Measurements from ENCODE around the gene DAAM1.
A peak's percentile ranks its signal among the peaks of the same experiment; 100 is the strongest.

Gene DAAM1

DNA sequence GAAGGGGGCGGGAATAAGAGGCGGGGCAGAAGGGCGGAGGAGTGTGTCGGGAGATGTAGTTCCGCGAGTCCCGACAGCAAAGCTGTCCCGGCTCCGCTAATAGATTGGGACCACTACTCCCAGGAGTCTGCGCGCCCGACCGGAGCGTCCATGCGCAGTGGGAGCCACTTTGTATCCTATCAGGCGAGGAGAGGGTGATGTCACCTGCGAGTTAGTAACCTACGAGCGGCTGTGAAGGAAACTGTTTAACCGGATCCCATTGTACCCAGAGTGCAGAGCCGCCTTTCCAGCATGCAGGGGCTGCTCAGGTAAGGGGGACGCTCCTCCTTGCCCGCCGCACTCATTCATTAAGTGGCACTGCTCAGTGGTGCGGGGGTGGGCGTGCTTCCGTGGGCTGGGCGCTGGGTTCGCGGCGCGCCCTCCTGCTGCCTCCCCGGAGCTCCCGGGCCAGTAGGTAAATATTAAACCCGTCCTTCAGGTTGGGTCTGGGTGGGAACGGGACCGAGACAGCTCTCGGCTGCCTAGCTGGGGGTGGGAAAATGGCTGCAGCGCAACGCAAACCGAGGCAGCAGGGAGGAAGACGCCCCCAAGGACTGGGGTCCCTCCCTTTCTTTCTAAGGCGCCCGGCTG is at the start of gene DAAM1:
Gene DAAM1 (plus strand): TSS at position 207 of the 630 bp plus-strand sequence. CDS start 74,811 bp downstream, outside the sequence.
- Mint-ChIP-seq H3K4me1 (ENCODE audit: low read depth) (peaks cover 16% of the 10 kb centered on the region), H3K27me3 (peaks cover 4% of the 10 kb centered on the region), H3K9me3 (ENCODE audit: low read depth) (no peaks in the 10 kb centered on the region), H3K27ac (peak within 1 kb of the TSS; percentile 82), H3K36me3 (no peaks in the 10 kb centered on the region), H3K4me3 (peak within 1 kb of the TSS; percentile 96)

DNA sequence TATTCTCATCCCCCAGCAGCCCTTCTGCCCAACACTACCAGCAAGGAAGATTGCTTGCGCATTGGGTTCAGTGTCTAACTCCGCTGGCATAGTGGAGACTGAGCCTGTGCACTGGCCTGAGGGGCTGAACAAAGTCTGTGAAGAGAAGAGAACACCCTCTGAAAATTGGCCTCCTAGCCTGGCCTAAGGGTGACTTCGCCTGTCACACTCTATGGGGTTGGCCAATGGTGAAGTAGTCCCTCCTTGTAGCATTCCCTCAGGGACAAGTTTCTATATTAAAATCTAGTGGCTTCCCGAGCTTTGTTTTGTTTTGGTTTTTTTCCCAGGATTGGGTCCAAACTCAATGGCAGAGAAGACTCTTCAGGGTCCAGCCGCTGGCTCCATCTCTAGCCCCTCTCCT is 49.1 kb upstream of the DAAM1 start:
- H3K36me3 Mint-ChIP-seq = no peaks in the 10 kb centered on the region
- no peak overlapping the region for H3K4me3 Mint-ChIP-seq
- no peak overlapping the region for H3K27ac Mint-ChIP-seq
- H3K9me3 Mint-ChIP-seq (ENCODE audit: low read depth) = no peaks in the 10 kb centered on the region
- H3K4me1 Mint-ChIP-seq (ENCODE audit: low read depth) = no peaks in the 10 kb centered on the region
- peaks cover 4% of the 10 kb centered on the region for H3K27me3 Mint-ChIP-seq

DNA sequence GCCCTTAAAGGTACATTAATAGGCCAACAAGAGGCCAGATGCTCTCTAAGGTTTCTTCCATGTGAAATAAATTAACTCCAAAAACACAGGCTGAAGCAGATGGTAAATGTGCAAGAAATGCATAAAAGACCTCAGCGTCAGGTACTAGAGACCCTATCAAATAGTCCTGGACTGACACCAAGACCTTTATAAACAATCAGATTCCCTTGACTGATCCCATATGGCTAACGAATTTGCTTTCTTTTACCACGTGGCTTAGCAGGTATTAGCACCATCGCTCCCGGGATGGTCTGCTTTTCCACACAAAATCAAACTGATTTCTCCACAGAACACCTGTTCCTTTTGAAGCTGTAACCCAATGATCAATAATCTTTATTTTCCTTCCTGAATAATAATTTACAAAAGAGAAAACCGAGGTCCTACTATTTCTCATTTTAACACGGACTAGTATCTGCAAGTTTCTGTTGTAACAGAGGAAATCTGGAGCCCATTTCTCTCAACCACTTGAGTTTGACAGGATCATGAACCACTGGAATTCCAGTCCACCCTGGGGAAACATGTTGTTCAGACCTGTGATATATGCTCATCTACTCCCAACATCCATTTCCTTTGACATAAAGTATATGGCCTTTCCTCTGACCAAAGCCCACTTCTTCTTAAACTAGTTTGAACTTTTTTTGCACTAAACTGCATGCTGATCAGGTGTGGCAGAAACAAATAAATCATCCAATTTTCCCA is 48.2 kb upstream of the DAAM1 start:
- no peaks in the 10 kb centered on the region for H3K4me1 Mint-ChIP-seq (ENCODE audit: low read depth)
- no peak overlapping the region for H3K4me3 Mint-ChIP-seq
- H3K9me3 Mint-ChIP-seq (ENCODE audit: low read depth) = no peaks in the 10 kb centered on the region
- H3K27ac Mint-ChIP-seq = no peak overlapping the region
- H3K27me3 Mint-ChIP-seq = peaks cover 4% of the 10 kb centered on the region
- H3K36me3 Mint-ChIP-seq = no peaks in the 10 kb centered on the region

DNA sequence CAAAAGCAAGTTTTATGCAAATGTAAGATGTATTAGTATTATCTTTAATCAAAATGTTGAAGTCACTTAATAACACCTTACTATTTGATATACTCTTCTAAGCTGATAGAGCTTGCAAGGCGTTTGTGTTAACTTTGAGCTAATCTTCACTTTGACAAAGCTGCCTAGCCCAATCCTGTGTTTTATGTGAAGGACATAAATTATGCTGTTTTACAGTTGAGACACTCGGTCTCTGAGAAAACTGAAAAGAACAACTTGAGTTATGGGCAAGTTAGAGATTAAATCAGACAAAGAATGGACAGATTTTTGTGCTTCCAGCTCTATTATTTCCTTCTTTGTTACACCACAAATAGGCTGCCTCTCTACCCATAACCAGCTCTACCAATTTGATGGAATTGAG is 42.0 kb upstream of the DAAM1 start:
- Mint-ChIP-seq H3K36me3 (no peaks in the 10 kb centered on the region), H3K27ac (no peak overlapping the region), H3K9me3 (ENCODE audit: low read depth) (no peaks in the 10 kb centered on the region), H3K4me3 (no peak overlapping the region), H3K27me3 (no peaks in the 10 kb centered on the region), H3K4me1 (ENCODE audit: low read depth) (no peaks in the 10 kb centered on the region)

DNA sequence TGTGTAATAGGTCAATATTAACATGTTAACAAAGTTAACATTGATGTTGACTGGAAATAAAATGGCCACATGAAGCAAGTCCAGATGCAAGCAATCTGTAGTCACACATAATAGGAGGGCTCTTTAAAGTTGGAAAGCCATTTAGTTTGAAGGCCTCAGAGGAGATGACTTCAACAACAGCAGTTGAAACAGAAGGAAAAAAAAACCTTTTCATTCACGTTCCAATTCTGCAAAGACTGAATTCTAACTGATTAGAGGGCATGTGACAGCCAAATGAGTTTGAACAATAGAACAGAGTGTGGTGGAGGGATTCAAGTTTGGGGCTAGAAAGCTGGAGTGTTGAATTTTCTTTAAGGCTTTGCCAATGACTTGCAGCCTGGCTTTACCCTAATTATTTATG is 41.5 kb upstream of the DAAM1 start:
- no peaks in the 10 kb centered on the region for H3K36me3 Mint-ChIP-seq
- H3K27me3 Mint-ChIP-seq = no peaks in the 10 kb centered on the region
- no peaks in the 10 kb centered on the region for H3K4me1 Mint-ChIP-seq (ENCODE audit: low read depth)
- no peaks in the 10 kb centered on the region for H3K9me3 Mint-ChIP-seq (ENCODE audit: low read depth)
- H3K27ac Mint-ChIP-seq = no peak overlapping the region
- H3K4me3 Mint-ChIP-seq = no peak overlapping the region

DNA sequence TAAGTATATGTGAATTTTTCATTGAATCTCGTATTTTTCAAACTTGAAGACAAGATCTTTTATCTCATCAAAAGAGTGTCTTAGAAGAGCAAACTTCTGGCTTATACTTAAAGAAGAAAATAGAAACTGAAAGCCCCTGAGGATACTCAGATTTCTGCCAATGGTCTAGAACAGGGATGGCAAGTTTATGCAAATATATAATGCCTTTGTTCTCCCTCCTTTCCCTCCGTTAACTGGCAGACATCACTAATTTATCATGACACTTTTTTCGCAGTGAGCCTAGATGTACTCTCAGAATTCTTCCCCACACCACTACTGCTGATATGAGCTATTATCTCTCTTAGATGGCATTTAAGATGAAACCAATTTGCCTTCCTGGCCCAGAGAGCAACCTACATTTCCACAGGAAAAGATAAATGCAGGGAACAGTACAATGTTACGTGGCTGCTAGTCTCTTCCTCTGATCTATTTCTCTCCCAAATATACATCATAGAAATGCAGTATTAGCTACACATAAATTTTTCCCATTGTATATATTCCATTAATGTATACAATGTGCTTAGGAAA is 40.0 kb upstream of the DAAM1 start:
- Mint-ChIP-seq H3K27me3 (no peaks in the 10 kb centered on the region), H3K36me3 (no peaks in the 10 kb centered on the region), H3K4me3 (no peak overlapping the region), H3K9me3 (ENCODE audit: low read depth) (no peaks in the 10 kb centered on the region), H3K4me1 (ENCODE audit: low read depth) (no peaks in the 10 kb centered on the region), H3K27ac (no peak overlapping the region)

DNA sequence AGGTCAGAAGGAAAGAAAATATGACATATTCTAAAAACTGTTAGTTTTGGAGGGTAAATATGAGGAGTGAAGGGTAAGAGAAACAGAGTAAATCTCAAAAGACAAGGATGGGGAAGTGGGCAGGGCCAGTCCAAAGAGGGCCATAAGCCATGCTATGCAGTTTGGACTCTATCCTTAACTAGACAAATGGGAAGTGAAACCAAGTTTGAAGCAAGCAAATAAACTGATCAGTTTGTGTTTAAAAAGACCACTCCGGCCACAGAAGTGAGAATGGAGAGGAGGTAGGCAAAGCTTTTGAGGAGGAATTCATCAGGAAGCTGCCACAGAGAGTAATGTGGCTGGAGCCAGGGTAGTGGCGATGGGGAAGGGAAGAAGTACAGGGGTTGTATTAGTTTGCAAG is 37.5 kb upstream of the DAAM1 start:
- Mint-ChIP-seq H3K4me3 (no peak overlapping the region), H3K27me3 (no peaks in the 10 kb centered on the region), H3K4me1 (ENCODE audit: low read depth) (peaks cover 9% of the 10 kb centered on the region), H3K27ac (no peak overlapping the region), H3K36me3 (no peaks in the 10 kb centered on the region), H3K9me3 (ENCODE audit: low read depth) (no peaks in the 10 kb centered on the region)

DNA sequence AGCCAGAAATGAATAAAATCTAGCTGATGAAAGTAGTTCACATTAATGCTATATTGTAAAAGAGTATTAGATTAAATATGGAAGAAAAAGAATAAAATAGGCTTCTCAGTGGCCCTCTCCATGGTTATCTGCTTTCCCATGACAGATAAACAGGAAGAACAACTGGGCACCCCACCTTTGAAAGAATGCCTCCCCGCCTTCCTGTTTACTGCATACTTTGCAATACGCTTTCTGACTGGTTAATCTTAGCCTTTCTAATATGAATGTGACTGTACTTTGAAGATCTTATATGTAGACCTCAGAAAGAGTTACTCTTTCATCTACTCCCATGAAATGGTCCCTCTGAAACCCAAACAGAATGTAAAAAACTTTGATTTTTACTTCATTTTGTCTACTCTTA is 34.1 kb upstream of the DAAM1 start:
- H3K27ac Mint-ChIP-seq = no peak overlapping the region
- H3K36me3 Mint-ChIP-seq = no peaks in the 10 kb centered on the region
- H3K27me3 Mint-ChIP-seq = no peaks in the 10 kb centered on the region
- no peaks in the 10 kb centered on the region for H3K9me3 Mint-ChIP-seq (ENCODE audit: low read depth)
- H3K4me3 Mint-ChIP-seq = no peak overlapping the region
- peaks cover 9% of the 10 kb centered on the region for H3K4me1 Mint-ChIP-seq (ENCODE audit: low read depth)

DNA sequence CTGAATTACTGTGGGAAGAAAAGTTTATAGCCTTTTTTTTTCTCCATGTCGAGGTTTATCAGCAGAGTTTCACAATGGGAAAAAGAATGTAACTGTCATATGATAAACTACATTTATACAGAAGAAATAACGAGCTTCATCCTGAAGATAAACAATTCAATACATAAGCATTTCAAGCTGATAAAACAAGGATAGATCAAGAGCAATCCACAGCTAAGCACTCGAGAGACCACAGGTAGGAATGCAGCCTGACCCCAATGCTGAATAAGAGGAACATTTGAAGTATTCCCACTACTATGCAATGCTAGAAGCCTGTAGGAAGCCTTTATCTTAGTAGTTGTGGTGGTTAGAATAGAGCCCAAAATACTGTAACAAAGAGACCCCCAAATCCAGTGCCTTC is 32.6 kb upstream of the DAAM1 start:
- no peak overlapping the region for H3K4me3 Mint-ChIP-seq
- H3K4me1 Mint-ChIP-seq (ENCODE audit: low read depth) = peaks cover 9% of the 10 kb centered on the region
- peaks cover 3% of the 10 kb centered on the region for H3K27me3 Mint-ChIP-seq
- no peaks in the 10 kb centered on the region for H3K36me3 Mint-ChIP-seq
- H3K9me3 Mint-ChIP-seq (ENCODE audit: low read depth) = no peaks in the 10 kb centered on the region
- no peak overlapping the region for H3K27ac Mint-ChIP-seq

DNA sequence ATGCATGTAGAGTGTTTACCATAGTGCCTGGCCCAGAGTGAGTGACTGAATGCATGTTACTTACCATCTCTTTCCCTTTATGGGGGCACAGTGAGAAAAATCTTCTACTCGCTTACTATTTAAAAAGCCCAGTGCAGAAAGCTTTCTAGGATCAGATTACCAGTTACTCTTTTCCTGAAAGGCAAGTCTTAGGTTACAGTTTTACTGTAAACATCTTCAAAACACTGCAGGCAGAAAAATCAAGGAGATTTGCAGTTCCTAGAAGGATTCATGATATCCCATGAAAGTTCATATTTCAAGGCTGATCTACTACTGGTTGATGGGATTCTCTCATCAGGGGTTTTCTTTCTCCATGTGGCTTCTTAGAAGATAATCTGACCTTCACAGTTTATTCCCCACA is 29.3 kb upstream of the DAAM1 start:
- no peak overlapping the region for H3K4me3 Mint-ChIP-seq

DNA sequence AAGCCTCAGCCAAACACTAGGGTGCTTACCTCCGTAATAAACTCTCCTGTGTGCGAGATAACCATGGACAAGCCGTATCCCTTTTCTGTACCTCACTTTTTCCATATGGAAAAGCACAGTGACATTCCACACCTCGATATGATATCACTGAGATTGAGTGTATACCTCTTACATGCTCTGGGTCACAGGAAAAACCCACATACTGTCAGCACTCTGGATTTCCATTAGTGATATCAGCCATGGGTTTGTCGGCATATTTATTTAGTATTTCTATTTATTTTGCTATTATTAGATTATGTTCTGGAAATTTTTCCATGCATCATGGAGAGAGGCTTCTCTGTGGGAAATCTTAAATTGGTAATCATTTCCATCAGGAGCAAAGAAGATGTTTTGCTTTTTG is 28.0 kb upstream of the DAAM1 start:
- H3K4me3 Mint-ChIP-seq = no peak overlapping the region
- H3K36me3 Mint-ChIP-seq = no peaks in the 10 kb centered on the region
- H3K27ac Mint-ChIP-seq = no peak overlapping the region
- no peaks in the 10 kb centered on the region for H3K9me3 Mint-ChIP-seq (ENCODE audit: low read depth)
- H3K4me1 Mint-ChIP-seq (ENCODE audit: low read depth) = no peaks in the 10 kb centered on the region
- H3K27me3 Mint-ChIP-seq = peaks cover 3% of the 10 kb centered on the region

More for the DNA sequence above, 29.3 kb upstream of the DAAM1 start:
- H3K4me1 Mint-ChIP-seq (ENCODE audit: low read depth) = peaks cover 7% of the 10 kb centered on the region
- H3K9me3 Mint-ChIP-seq (ENCODE audit: low read depth) = no peaks in the 10 kb centered on the region
- H3K27me3 Mint-ChIP-seq = peaks cover 3% of the 10 kb centered on the region
- H3K36me3 Mint-ChIP-seq = no peaks in the 10 kb centered on the region
- H3K27ac Mint-ChIP-seq = no peak overlapping the region

DNA sequence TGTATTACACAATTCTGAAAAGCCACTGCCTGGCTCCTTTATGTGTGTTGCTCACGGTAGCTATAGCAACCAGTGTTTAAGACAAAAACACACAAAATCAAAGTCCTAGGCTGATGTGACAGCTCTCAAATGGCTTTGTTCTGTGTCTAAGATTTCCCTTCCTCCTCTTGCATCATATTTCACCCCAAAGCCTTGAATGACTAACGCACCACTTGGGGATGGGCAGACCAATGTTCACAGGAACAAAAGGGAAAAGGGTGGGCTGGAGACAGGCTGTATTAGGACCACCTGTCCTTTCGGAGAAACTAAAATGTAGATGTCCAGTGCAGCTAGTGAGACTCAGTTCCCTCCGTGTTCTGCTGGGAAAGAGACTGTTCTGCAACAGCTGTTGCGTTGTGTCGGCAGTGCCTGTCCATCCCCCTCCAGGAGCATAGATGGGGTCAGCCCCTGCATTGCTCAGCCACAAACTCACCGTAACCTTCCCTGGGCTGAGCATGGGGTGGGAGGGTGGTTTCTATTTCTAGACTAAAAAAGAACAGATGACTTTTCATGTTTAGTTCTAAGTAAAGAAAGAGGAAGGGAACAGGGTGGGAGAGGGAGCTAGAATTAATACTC is 26.8 kb upstream of the DAAM1 start:
- Mint-ChIP-seq H3K9me3 (ENCODE audit: low read depth) (no peaks in the 10 kb centered on the region), H3K4me1 (ENCODE audit: low read depth) (no peaks in the 10 kb centered on the region), H3K27ac (no peak overlapping the region), H3K36me3 (no peaks in the 10 kb centered on the region), H3K27me3 (peaks cover 3% of the 10 kb centered on the region), H3K4me3 (no peak overlapping the region)

DNA sequence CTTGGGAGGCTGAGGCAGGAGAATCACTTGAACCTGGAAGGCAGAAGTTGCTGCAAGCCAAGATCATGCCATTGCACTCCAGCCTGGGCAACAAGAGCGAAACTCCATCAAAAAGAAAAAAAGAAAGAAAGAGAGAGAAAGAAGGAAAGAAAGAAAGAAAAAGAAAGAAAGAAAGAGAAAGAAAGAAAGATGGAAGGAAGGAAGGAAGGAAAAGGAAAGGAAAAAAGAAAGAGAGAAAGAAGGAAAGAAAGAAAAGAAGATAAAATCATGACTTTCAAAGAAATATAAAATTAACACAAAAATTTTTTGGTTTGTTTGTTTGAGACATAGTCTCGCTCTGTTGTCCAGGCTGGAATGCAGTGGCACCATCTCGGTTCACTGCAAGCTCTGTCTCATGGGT is 22.2 kb upstream of the DAAM1 start:
- no peaks in the 10 kb centered on the region for H3K36me3 Mint-ChIP-seq
- H3K27ac Mint-ChIP-seq = no peak overlapping the region
- peaks cover 3% of the 10 kb centered on the region for H3K9me3 Mint-ChIP-seq (ENCODE audit: low read depth)
- H3K4me3 Mint-ChIP-seq = no peak overlapping the region
- H3K27me3 Mint-ChIP-seq = no peaks in the 10 kb centered on the region
- no peaks in the 10 kb centered on the region for H3K4me1 Mint-ChIP-seq (ENCODE audit: low read depth)

DNA sequence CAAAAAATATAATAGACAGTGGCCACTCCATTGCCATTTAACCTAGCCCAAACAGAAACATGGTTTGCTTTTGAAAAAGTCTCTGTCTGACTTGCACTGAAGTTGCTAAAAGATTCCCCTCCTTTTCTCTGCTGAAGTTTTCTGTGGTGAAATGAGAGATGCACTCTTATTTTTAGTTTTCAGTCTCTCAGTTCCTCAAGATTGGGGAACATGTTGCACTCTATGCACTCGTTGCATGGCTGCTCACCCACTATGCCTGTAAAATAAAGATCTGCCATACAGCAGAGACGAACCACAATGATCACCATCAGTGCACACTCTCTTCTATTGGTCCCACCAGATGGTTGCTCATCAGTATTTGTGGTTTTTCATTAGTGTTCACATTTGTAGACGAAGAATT is 13.1 kb upstream of the DAAM1 start:
- H3K9me3 Mint-ChIP-seq (ENCODE audit: low read depth) = peaks cover 2% of the 10 kb centered on the region
- H3K4me1 Mint-ChIP-seq (ENCODE audit: low read depth) = no peaks in the 10 kb centered on the region
- H3K36me3 Mint-ChIP-seq = no peaks in the 10 kb centered on the region
- H3K4me3 Mint-ChIP-seq = no peak overlapping the region
- H3K27me3 Mint-ChIP-seq = peaks cover 7% of the 10 kb centered on the region
- no peak overlapping the region for H3K27ac Mint-ChIP-seq

DNA sequence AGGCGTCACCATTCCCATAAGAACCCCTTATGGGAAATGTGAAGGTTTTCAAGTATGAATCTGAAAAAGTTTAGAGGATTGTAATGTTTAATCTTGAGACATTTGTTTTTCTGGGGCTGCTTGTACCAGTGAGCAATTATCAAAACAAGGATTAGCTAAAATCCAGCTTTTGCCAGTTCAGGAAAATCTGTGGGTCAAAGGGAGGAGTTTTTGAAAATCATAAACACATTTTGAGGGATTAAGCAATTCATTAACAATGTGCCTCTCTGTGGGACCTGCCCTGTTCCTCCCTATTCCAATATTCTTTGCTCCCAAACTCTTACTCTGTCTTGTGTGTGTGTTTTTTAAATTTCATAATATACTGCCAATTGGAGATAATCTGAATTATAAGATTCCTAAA is 11.7 kb upstream of the DAAM1 start:
- H3K4me3 Mint-ChIP-seq = no peak overlapping the region
- H3K27ac Mint-ChIP-seq = no peak overlapping the region
- no peaks in the 10 kb centered on the region for H3K36me3 Mint-ChIP-seq
- peaks cover 13% of the 10 kb centered on the region for H3K27me3 Mint-ChIP-seq
- no peaks in the 10 kb centered on the region for H3K9me3 Mint-ChIP-seq (ENCODE audit: low read depth)
- no peaks in the 10 kb centered on the region for H3K4me1 Mint-ChIP-seq (ENCODE audit: low read depth)
